Nephron (organoid): ENCODE results near the gene USP3.

Experiments used
- H3K27ac Mint-ChIP-seq, 3 experiments: 2 replicates each; pipeline ENCODE4 v1.8.0; 2020; ENCODE audit warnings: mixed read lengths in 3 of 3, mild to moderate bottlenecking in 2 of 3, moderate library complexity in 1 of 3
- H3K27me3 Mint-ChIP-seq: 2 replicates; pipeline ENCODE4 v1.8.0; 2021; ENCODE audit warnings: low read depth, mild to moderate bottlenecking, moderate library complexity, mixed read lengths
- H3K36me3 Mint-ChIP-seq: 2 replicates; pipeline ENCODE4 v1.8.0; 2020; ENCODE audit warnings: low read depth, mixed read lengths
- H3K4me1 Mint-ChIP-seq: 2 replicates; pipeline ENCODE4 v1.8.0; 2020; ENCODE audit warnings: mixed read lengths
- H3K4me3 Mint-ChIP-seq, 3 experiments: 2 replicates each; pipeline ENCODE4 v1.8.0; 2020; ENCODE audit warnings: mild to moderate bottlenecking in 3 of 3, mixed read lengths in 3 of 3, moderate library complexity in 2 of 3
- H3K9me3 Mint-ChIP-seq: 2 replicates; pipeline ENCODE4 v1.8.0; 2020; ENCODE audit warnings: mixed read lengths
- CTCF ChIP-seq, 3 experiments: fragments of 200-600 bp; sonication (generic); IDR thresholded peaks; one replicate each; pipeline ENCODE4 v1.5.0; 2021; ENCODE audit warnings: antibody characterized with exemption in 3 of 3; ENCODE audit not compliant: unreplicated experiment in 3 of 3

Gene USP3

GRCh38 chr15:63497642-63498467, 6.5 kb upstream of the USP3 start:
- Mint-ChIP-seq H3K36me3 (no peaks in the 10 kb centered on the region), H3K4me1 (peaks cover 44% of the 10 kb centered on the region), H3K27me3 (peaks cover 21% of the 10 kb centered on the region), H3K9me3 (no peaks in the 10 kb centered on the region), H3K4me3 (no peak overlapping the region), H3K27ac (no peak overlapping the region)
- TF ChIP-seq CTCF (IDR thresholded peaks at IDR 0.05; ENCODE audit: unreplicated experiment in 3 of 3) = no peak

GRCh38 chr15:63499175-63499549, 5.2 kb upstream of the USP3 start:
- Mint-ChIP-seq H3K36me3 (no peaks in the 10 kb centered on the region), H3K4me1 (peaks cover 48% of the 10 kb centered on the region), H3K27ac (no peak overlapping the region), H3K4me3 (no peak overlapping the region), H3K27me3 (peaks cover 21% of the 10 kb centered on the region), H3K9me3 (no peaks in the 10 kb centered on the region)
- TF ChIP-seq CTCF (IDR thresholded peaks at IDR 0.05; ENCODE audit: unreplicated experiment in 3 of 3) = no peak

GRCh38 chr15:63499611-63500010, 4.8 kb upstream of the USP3 start:
- peak overlapping the region in 2 of 3 experiments; percentile 38 to 45 for H3K4me3 Mint-ChIP-seq
- H3K36me3 Mint-ChIP-seq = no peaks in the 10 kb centered on the region
- H3K27ac Mint-ChIP-seq = peak overlapping the region; percentile 15 to 78 (median 35)
- peaks cover 48% of the 10 kb centered on the region for H3K4me1 Mint-ChIP-seq
- no peak for TF ChIP-seq CTCF (IDR thresholded peaks at IDR 0.05; ENCODE audit: unreplicated experiment in 3 of 3)
- peaks cover 21% of the 10 kb centered on the region for H3K27me3 Mint-ChIP-seq
- no peaks in the 10 kb centered on the region for H3K9me3 Mint-ChIP-seq

- Mint-ChIP-seq H3K36me3 (no peaks in the 10 kb centered on the region), H3K4me3 (peak overlapping the region; percentile 55 to 86 (median 64)), H3K27ac (peak overlapping the region; percentile 78 to 92 (median 80)), H3K4me1 (peaks cover 49% of the 10 kb centered on the region), H3K9me3 (no peaks in the 10 kb centered on the region), H3K27me3 (peaks cover 21% of the 10 kb centered on the region)
- no peak for TF ChIP-seq CTCF (IDR thresholded peaks at IDR 0.05; ENCODE audit: unreplicated experiment in 3 of 3)
These were observed 3.8 kb upstream of the USP3 start for GRCh38 chr15:63500265-63501250.

- Mint-ChIP-seq H3K4me3 (peak overlapping the region; percentile 64 to 86 (median 80)), H3K36me3 (no peaks in the 10 kb centered on the region), H3K27me3 (peaks cover 12% of the 10 kb centered on the region), H3K4me1 (peaks cover 50% of the 10 kb centered on the region), H3K9me3 (no peaks in the 10 kb centered on the region), H3K27ac (peak overlapping the region; percentile 78 to 92 (median 80))
- no peak for TF ChIP-seq CTCF (IDR thresholded peaks at IDR 0.05; ENCODE audit: unreplicated experiment in 3 of 3)
These were observed 2.9 kb upstream of the USP3 start for GRCh38 chr15:63501256-63502089.
